ENCODE results near the gene FRMD7. TPM values are rescaled to one million over a fixed set of nuclear protein-coding genes. Genes with fewer than 3 reads are reported as not detected.

FRMD7 gene
- total and polyA plus RNA-seq, 2 donors from 2014 or later: 0.19 to 2.5 TPM

- no peaks in the 10 kb centered on the region for H3K4me1 ChIP-seq (ENCODE audit: control insufficient read depth in 2 of 3, insufficient read depth in 2 of 3, low read depth in 1 of 3, low read length in 3 of 3)
- peaks cover 9% of the 10 kb centered on the region for H3K27me3 ChIP-seq (ENCODE audit: control insufficient read depth, insufficient read depth, low read length)
- intact Hi-C loops (cut with DNase I): no loop called here
- FAIRE-seq (no peak), DNase-seq (no peak)
- H3K4me3 ChIP-seq (ENCODE audit: low read length in 3 of 3): no peak overlapping the region
- H3K36me3 ChIP-seq (ENCODE audit: control insufficient read depth in 2 of 3, insufficient read depth in 3 of 3, low read length in 3 of 3): no peaks in the 10 kb centered on the region
- H3K9me3 ChIP-seq (ENCODE audit: control insufficient read depth in 2 of 3, insufficient read depth in 1 of 3, low read length in 3 of 3): no peaks in the 10 kb centered on the region
- TF ChIP-seq, protein P1, sequence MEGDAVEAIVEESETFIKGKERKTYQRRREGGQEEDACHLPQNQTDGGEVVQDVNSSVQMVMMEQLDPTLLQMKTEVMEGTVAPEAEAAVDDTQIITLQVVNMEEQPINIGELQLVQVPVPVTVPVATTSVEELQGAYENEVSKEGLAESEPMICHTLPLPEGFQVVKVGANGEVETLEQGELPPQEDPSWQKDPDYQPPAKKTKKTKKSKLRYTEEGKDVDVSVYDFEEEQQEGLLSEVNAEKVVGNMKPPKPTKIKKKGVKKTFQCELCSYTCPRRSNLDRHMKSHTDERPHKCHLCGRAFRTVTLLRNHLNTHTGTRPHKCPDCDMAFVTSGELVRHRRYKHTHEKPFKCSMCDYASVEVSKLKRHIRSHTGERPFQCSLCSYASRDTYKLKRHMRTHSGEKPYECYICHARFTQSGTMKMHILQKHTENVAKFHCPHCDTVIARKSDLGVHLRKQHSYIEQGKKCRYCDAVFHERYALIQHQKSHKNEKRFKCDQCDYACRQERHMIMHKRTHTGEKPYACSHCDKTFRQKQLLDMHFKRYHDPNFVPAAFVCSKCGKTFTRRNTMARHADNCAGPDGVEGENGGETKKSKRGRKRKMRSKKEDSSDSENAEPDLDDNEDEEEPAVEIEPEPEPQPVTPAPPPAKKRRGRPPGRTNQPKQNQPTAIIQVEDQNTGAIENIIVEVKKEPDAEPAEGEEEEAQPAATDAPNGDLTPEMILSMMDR (IDR thresholded peaks at IDR 0.05; ENCODE audit: borderline replicate concordance, extremely low read depth, insufficient read depth): no peak
- H3K27ac ChIP-seq (ENCODE audit: low read depth in 2 of 2, low read length in 2 of 2): no peak overlapping the region
- H3K9ac ChIP-seq (ENCODE audit: low read length in 3 of 3): no peak overlapping the region
Observed at GRCh38 chrX:132030264-132030663, 97.6 kb downstream of the FRMD7 start.

Other genes starting within 250 kb of the FRMD7 start
- gene STK26, start 104.7 kb downstream of the FRMD7 start, total RNA-seq: 4.3 TPM
- 2.4 TPM for gene STK26, start 104.7 kb downstream of the FRMD7 start, polyA plus RNA-seq (ENCODE audit: insufficient read depth, low read depth, low replicate concordance)
- gene RAP2C, start 91.4 kb upstream of the FRMD7 start, total RNA-seq: 22.8 TPM
- 14.2 TPM for gene RAP2C, start 91.4 kb upstream of the FRMD7 start, polyA plus RNA-seq (ENCODE audit: insufficient read depth, low read depth, low replicate concordance)